Type B pancreatic cell (in vitro differentiated cells): Measurements from ENCODE around the gene TM7SF3. TPM values are rescaled to one million over a fixed set of nuclear protein-coding genes. Genes with fewer than 3 reads are reported as not detected.

Experiments used
- DNase-seq: peaks from one replicate; pipeline ENCODE4 v3.0.0; 2021; ENCODE audit warnings: mixed read lengths; ENCODE audit not compliant: unreplicated experiment; ENCODE audit errors: extremely low spot score
- H3K27ac Mint-ChIP-seq: 2 replicates; pipeline ENCODE4 v1.8.0; 2021; ENCODE audit warnings: mild to moderate bottlenecking, mixed read lengths
- H3K27me3 Mint-ChIP-seq: 2 replicates; pipeline ENCODE4 v1.8.0; 2021; ENCODE audit warnings: mixed read lengths
- H3K36me3 Mint-ChIP-seq: 2 replicates; pipeline ENCODE4 v1.8.0; 2021; ENCODE audit warnings: mixed read lengths
- H3K4me1 Mint-ChIP-seq: one replicate; pipeline ENCODE4 v1.8.0; 2021; ENCODE audit warnings: mixed read lengths; ENCODE audit not compliant: unreplicated experiment
- H3K4me3 Mint-ChIP-seq: 2 replicates; pipeline ENCODE4 v1.8.0; 2021; ENCODE audit warnings: mild to moderate bottlenecking, mixed read lengths
- H3K9me3 Mint-ChIP-seq: 2 replicates; pipeline ENCODE4 v1.8.0; 2021; ENCODE audit warnings: mixed read lengths
- total RNA-seq: library from RNA; stranded (reverse); gene quantifications from 2 replicates; pipeline ENCODE4 v1.2.1, GENCODE V29; 2021; ENCODE audit warnings: low replicate concordance
- TF ChIP-seq, protein P1 (sequence below): fragments of 200-600 bp; sonication (generic); conservative IDR thresholded peaks from 2 replicates; pipeline ENCODE4 v1.5.0; 2021; ENCODE audit warnings: antibody characterized with exemption, mild to moderate bottlenecking

The TM7SF3 gene
- total RNA-seq, 1 donor from 2014 or later = 49.6 TPM

DNA sequence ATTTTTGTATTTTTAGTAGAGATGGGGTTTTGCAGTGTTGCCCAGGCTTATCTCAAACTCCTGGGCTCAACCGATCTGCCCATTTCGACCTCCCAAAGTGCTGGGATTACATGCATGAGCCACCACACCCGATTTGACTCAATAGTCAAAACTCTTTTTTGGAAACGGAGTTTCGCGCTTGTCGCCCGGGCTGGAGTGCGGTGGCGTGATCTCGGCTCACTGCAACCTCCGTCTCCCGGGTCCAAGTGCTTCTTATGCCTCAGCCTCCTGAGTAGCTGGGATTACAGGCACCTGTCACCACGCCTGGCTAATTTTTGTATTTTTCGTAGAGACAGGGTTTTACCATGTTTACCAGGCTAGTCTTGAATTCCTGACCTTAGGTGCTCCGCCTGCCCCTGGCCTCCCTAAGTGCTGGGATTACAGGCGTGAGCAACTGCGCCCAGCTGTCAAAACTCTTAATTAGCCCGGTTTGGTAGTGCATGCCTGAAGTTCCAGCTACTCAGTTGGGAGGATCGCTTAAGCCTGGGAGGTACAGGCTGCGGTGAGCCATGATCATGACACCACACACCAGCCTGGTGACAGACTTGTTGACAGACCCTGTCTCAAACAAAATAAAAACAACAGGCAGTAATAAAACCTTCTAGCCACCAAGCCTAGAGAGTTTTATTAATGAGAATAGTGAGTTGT, 20.6 kb upstream of the TM7SF3 start:
- Mint-ChIP-seq H3K27ac (no peak overlapping the region), H3K9me3 (no peaks in the 10 kb centered on the region), H3K27me3 (no peaks in the 10 kb centered on the region), H3K4me1 (no peaks in the 10 kb centered on the region), H3K36me3 (peaks cover 42% of the 10 kb centered on the region), H3K4me3 (no peak overlapping the region)
- no peak for DNase-seq
- TF ChIP-seq, protein P1, sequence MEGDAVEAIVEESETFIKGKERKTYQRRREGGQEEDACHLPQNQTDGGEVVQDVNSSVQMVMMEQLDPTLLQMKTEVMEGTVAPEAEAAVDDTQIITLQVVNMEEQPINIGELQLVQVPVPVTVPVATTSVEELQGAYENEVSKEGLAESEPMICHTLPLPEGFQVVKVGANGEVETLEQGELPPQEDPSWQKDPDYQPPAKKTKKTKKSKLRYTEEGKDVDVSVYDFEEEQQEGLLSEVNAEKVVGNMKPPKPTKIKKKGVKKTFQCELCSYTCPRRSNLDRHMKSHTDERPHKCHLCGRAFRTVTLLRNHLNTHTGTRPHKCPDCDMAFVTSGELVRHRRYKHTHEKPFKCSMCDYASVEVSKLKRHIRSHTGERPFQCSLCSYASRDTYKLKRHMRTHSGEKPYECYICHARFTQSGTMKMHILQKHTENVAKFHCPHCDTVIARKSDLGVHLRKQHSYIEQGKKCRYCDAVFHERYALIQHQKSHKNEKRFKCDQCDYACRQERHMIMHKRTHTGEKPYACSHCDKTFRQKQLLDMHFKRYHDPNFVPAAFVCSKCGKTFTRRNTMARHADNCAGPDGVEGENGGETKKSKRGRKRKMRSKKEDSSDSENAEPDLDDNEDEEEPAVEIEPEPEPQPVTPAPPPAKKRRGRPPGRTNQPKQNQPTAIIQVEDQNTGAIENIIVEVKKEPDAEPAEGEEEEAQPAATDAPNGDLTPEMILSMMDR = no peak

DNA sequence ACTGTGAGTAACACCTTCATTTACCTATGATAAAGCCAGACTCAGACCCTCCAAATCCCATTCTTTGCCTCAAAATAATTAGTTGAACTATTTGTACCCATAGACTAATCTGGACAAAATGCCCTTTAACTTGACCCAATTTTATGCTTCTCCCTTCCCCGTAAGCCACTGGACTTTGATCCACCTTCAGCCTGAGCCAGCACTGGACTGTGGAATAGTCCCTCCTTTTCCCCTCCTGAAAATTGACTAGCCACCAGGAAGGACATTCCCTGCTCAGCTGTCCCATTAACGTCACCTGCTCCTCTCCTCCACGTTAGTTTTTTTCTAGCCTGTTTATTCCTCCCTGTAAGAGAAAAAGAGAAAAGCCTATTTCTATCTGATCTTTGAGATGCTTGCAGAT, 18.5 kb upstream of the TM7SF3 start:
- TF ChIP-seq, protein P1 = no peak
- DNase-seq = no peak
- Mint-ChIP-seq H3K9me3 (no peaks in the 10 kb centered on the region), H3K4me3 (no peak overlapping the region), H3K27ac (no peak overlapping the region), H3K27me3 (no peaks in the 10 kb centered on the region), H3K36me3 (peaks cover 46% of the 10 kb centered on the region), H3K4me1 (no peaks in the 10 kb centered on the region)

DNA sequence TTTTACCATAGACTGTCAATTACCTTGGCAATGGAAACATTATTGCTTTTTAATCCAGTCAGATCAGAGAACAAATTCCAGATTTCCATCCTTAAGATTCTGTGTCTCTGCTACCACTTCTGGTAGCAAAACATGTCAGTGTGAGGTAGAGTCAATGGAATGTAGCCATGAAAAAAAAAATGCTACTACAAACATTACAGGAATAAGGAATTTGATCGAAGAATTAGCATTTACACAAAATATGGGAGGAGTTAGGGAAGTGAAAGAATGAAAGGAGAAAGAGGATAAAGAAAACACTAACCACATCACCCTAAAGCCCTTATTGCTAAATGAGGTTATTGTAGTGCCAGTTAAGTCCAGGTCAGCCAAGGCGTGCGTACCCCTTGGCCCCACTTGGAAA, 17.3 kb upstream of the TM7SF3 start:
- Mint-ChIP-seq H3K27me3 (no peaks in the 10 kb centered on the region), H3K4me3 (no peak overlapping the region), H3K36me3 (peaks cover 51% of the 10 kb centered on the region), H3K4me1 (no peaks in the 10 kb centered on the region), H3K27ac (no peak overlapping the region), H3K9me3 (no peaks in the 10 kb centered on the region)
- no peak for DNase-seq
- TF ChIP-seq, protein P1 = no peak

DNA sequence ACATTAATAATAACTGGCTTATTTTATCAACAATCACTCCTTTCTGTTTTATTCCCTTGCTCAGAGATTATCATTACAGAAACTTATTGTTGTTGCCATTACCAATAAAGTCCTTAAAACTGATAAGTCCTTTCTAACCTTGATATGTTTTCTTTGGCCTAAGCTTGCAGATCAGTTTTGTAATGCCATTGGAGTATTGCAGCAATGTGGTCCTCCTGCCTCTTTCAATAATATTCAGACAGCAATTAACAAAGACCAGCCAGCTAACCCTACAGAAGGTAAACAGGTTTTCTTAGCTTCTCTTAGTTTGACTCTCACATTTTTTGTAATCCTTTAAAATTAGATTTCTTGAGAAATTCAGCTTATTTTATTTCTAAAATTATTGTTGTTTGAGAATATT, 12.1 kb upstream of the TM7SF3 start:
- Mint-ChIP-seq H3K4me3 (no peak overlapping the region), H3K27ac (no peak overlapping the region), H3K27me3 (peaks cover 3% of the 10 kb centered on the region), H3K9me3 (no peaks in the 10 kb centered on the region), H3K4me1 (peaks cover 11% of the 10 kb centered on the region), H3K36me3 (peaks cover 40% of the 10 kb centered on the region)
- no peak for DNase-seq
- TF ChIP-seq, protein P1 = no peak

DNA sequence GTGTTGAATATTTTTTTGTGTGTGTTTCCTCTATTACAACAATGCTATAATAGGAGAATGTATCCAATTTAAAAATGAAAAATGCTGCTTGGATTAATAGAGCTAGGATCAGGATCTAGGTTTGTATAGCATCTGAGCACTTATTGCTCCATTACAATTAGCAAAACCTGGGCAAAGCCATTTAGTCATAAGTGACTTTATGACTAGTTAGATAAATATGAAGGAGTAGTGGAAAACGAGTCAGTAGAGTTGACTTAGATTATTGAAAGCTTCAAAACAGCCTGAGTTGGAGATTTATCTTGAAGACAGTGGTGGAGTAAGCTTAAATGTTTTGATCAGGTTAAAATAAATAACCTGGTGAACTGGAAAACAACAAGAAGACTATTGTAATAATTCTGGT, 10.9 kb upstream of the TM7SF3 start:
- no peaks in the 10 kb centered on the region for H3K9me3 Mint-ChIP-seq
- H3K36me3 Mint-ChIP-seq = peaks cover 31% of the 10 kb centered on the region
- TF ChIP-seq, protein P1 = no peak
- no peak overlapping the region for H3K4me3 Mint-ChIP-seq
- peaks cover 11% of the 10 kb centered on the region for H3K4me1 Mint-ChIP-seq
- DNase-seq = no peak
- peaks cover 5% of the 10 kb centered on the region for H3K27me3 Mint-ChIP-seq
- H3K27ac Mint-ChIP-seq = no peak overlapping the region

DNA sequence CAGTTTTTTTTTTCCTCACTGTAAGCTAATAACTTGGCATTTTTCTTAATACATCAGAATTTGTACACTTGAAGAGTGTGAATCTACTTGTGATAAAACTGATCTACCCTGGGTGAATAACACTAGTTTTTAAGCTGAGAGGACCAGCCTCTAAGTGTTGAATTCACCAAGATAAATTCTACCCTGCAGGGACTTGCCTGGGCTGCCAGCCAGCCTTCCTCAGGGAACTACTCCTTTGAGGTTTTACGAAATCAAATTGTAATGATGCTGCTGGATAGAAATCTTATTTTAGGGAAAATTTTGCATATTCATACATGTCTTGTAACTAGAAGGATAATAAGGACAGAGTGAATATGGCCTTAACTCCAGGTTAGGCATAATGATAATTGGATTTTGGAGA, 10.1 kb upstream of the TM7SF3 start:
- peak overlapping the region; percentile 96 for H3K4me3 Mint-ChIP-seq
- peaks cover 25% of the 10 kb centered on the region for H3K36me3 Mint-ChIP-seq
- peaks cover 11% of the 10 kb centered on the region for H3K4me1 Mint-ChIP-seq
- H3K9me3 Mint-ChIP-seq = no peaks in the 10 kb centered on the region
- H3K27me3 Mint-ChIP-seq = peaks cover 6% of the 10 kb centered on the region
- H3K27ac Mint-ChIP-seq = peak overlapping the region; percentile 35
- TF ChIP-seq, protein P1 = no peak
- no peak for DNase-seq
